ENCODE data around the gene SLAMF7. TPM values are rescaled to one million over a fixed set of nuclear protein-coding genes. Genes with fewer than 3 reads are reported as not detected.

The SLAMF7 gene
- polyA plus RNA-seq, 1 donor (not counting 4 experiments of a cell fraction or from before 2014, with no cell fraction given): 31.0 TPM

- no peak overlapping the region for H2AFZ ChIP-seq (ENCODE audit: control insufficient read depth, low read length)
- no peaks in the 10 kb centered on the region for H3K9me3 ChIP-seq (ENCODE audit: control insufficient read depth, low read depth, low read length)
- FAIRE-seq (peak; percentile 98), DNase-seq (ENCODE audit: low read depth, low spot score) (peak; percentile 87)
- no peak overlapping the region for H3K4me3 ChIP-seq (ENCODE audit: control insufficient read depth in 2 of 3, extremely low read depth in 1 of 3, insufficient read depth in 2 of 3, low read depth in 1 of 3, low read length in 3 of 3)
- no peaks in the 10 kb centered on the region for H3K27me3 ChIP-seq (ENCODE audit: control insufficient read depth, extremely low read depth, insufficient read depth, low read length)
- dilution Hi-C loops (cut with MboI; ENCODE audit: extremely low pct_ligation_motif_present, low sequenced_read_pairs): no loop called here
- H3K79me2 ChIP-seq (ENCODE audit: control insufficient read depth, insufficient read depth, low read length): no peaks in the 10 kb centered on the region
- H3K9ac ChIP-seq (ENCODE audit: control insufficient read depth, extremely low read depth, insufficient read depth, low read length): no peak overlapping the region
- peaks cover 18% of the 10 kb centered on the region for H3K4me1 ChIP-seq (ENCODE audit: control insufficient read depth, extremely low read depth, insufficient read depth, low read length)
- peak overlapping the region; percentile 46 for H3K4me2 ChIP-seq (ENCODE audit: control insufficient read depth, extremely low read depth, insufficient read depth, low read depth, low read length)
- TF ChIP-seq CTCF (optimal IDR thresholded peaks at IDR 0.05 in 1 of 3, IDR thresholded peaks at IDR 0.05 in 1 of 3, conservative IDR thresholded peaks at IDR 0.05 in 1 of 3; ENCODE audit: extremely low read depth in 1 of 3, insufficient read depth in 2 of 3, low read length in 3 of 3): peak; percentile 32 to 71 (median 57)
- no peak for TF ChIP-seq EZH2 (IDR thresholded peaks at IDR 0.05; ENCODE audit: low read length)
- no peaks in the 10 kb centered on the region for H3K9me1 ChIP-seq (ENCODE audit: control insufficient read depth, extremely low read depth, insufficient read depth, low read length)
- peak overlapping the region; percentile 29 for H3K27ac ChIP-seq (ENCODE audit: control insufficient read depth, insufficient read depth, low read length)
- H3K36me3 ChIP-seq (ENCODE audit: control insufficient read depth in 2 of 2, extremely low read depth in 1 of 2, insufficient read depth in 2 of 2, low read length in 2 of 2): peaks cover 0 to 10% of the 10 kb centered on the region in 2 experiments
- no peaks in the 10 kb centered on the region for H4K20me1 ChIP-seq (ENCODE audit: control insufficient read depth, extremely low read depth, insufficient read depth, low read length)
Measured at GRCh38 chr1:160748181-160748877, 9.3 kb downstream of the SLAMF7 start.

- Histone ChIP-seq H3K27me3 (ENCODE audit: control insufficient read depth, extremely low read depth, insufficient read depth, low read length) (no peaks in the 10 kb centered on the region), H3K36me3 (ENCODE audit: control insufficient read depth in 2 of 2, extremely low read depth in 1 of 2, insufficient read depth in 2 of 2, low read length in 2 of 2) (peaks cover 0 to 10% of the 10 kb centered on the region in 2 experiments), H3K9me1 (ENCODE audit: control insufficient read depth, extremely low read depth, insufficient read depth, low read length) (no peaks in the 10 kb centered on the region), H3K4me1 (ENCODE audit: control insufficient read depth, extremely low read depth, insufficient read depth, low read length) (peaks cover 18% of the 10 kb centered on the region), H2AFZ (ENCODE audit: control insufficient read depth, low read length) (no peak overlapping the region), H4K20me1 (ENCODE audit: control insufficient read depth, extremely low read depth, insufficient read depth, low read length) (no peaks in the 10 kb centered on the region), H3K4me2 (ENCODE audit: control insufficient read depth, extremely low read depth, insufficient read depth, low read depth, low read length) (peak overlapping the region; percentile 46), H3K9ac (ENCODE audit: control insufficient read depth, extremely low read depth, insufficient read depth, low read length) (no peak overlapping the region), H3K27ac (ENCODE audit: control insufficient read depth, insufficient read depth, low read length) (peak overlapping the region; percentile 8), H3K9me3 (ENCODE audit: control insufficient read depth, low read depth, low read length) (no peaks in the 10 kb centered on the region), H3K79me2 (ENCODE audit: control insufficient read depth, insufficient read depth, low read length) (no peaks in the 10 kb centered on the region), H3K4me3 (ENCODE audit: control insufficient read depth in 2 of 3, extremely low read depth in 1 of 3, insufficient read depth in 2 of 3, low read depth in 1 of 3, low read length in 3 of 3) (no peak overlapping the region)
- dilution Hi-C loops (cut with MboI; ENCODE audit: extremely low pct_ligation_motif_present, low sequenced_read_pairs): no loop called here
- no peak for DNase-seq (ENCODE audit: low read depth, low spot score)
- TF ChIP-seq EZH2 (IDR thresholded peaks at IDR 0.05; ENCODE audit: low read length) (no peak), CTCF (optimal IDR thresholded peaks at IDR 0.05 in 1 of 3, IDR thresholded peaks at IDR 0.05 in 1 of 3, conservative IDR thresholded peaks at IDR 0.05 in 1 of 3; ENCODE audit: extremely low read depth in 1 of 3, insufficient read depth in 2 of 3, low read length in 3 of 3) (no peak)
- FAIRE-seq: peak; percentile 41
Measured at GRCh38 chr1:160748878-160749269, 9.8 kb downstream of the SLAMF7 start.
